Measurements from ENCODE around the gene GRAMD4.

The GRAMD4 gene, protein sequence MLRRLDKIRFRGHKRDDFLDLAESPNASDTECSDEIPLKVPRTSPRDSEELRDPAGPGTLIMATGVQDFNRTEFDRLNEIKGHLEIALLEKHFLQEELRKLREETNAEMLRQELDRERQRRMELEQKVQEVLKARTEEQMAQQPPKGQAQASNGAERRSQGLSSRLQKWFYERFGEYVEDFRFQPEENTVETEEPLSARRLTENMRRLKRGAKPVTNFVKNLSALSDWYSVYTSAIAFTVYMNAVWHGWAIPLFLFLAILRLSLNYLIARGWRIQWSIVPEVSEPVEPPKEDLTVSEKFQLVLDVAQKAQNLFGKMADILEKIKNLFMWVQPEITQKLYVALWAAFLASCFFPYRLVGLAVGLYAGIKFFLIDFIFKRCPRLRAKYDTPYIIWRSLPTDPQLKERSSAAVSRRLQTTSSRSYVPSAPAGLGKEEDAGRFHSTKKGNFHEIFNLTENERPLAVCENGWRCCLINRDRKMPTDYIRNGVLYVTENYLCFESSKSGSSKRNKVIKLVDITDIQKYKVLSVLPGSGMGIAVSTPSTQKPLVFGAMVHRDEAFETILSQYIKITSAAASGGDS

DNA sequence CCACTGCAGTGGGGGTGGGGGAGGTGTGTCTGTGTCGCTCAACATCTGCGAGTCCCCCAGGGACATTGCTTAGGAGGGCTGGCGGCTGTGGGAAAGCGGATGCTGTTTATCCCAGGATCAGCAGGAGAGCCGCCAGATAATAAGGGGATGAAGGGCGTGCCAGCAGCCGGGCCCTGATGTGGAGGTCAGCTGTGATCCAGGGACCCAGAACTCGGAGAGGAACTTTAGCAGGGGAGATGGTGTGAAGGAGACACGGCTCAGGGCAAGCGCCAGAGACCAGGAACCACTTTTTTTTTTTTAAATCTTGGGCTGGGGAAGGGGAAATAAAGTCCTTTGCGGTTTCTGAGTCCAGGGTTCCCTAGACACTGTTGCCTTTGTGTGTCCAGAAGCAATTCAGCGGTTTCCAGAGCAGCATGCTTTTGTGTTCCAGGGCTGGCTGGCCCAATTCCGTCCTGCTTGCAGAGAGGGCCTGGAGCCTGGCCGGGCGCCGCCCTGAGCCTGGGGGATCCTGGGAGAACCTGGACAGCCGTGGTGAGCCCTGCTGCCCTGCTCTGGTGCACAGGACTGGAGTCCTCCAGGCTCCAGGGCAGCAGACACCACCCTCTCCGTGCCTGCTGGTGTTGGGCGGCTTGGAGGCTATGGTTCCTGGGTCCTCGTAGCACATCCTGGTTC, at the start of gene GRAMD4:
TSS of gene GRAMD4 (plus strand) at position 557 of the 672 bp plus-strand sequence. CDS start 6,414 bp downstream, outside the sequence.
- no peak for DNase-seq (ENCODE audit: low read depth)

GRCh38 chr22:46571642-46572250, 48.4 kb upstream of the GRAMD4 start:
- DNase-seq (ENCODE audit: low read depth): no peak

GRCh38 chr22:46572911-46573780, 47.0 kb upstream of the GRAMD4 start:
- no peak for DNase-seq (ENCODE audit: low read depth)

DNA sequence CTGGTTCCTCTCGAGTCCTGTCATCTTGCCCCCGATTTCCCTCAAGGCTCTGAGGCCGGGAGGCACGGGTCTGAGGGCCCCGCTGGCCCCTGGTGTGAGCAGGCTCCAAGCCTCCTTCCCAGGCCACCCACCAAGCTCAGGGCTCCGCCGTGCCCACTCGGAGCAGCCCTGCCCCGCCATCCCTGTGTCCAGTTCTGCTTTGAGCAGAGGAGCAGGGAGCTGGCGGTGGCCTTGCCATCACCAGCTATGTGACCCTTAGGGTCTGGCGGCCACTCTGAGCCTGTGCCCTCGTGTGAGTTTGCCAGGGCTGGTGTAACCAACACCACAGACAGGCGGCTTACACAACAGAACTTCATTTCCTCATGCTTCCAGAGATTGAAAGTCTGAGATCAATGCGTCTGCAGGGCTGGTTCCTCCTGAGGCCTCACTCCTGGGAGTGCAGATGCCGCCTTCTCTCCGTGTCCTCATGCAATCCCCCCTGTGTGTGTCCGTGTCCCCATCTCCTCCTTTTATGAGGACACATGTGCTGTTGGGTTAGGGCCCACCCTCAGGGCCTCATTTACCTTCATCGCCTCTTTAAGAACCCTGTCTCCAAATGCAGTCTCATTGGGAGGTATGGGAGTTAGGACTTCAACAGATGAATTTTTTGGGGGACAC, 46.3 kb upstream of the GRAMD4 start:
- no peak for DNase-seq (ENCODE audit: low read depth)

- DNase-seq (ENCODE audit: low read depth): no peak
These were observed 45.7 kb upstream of the GRAMD4 start for GRCh38 chr22:46574438-46574992.

DNA sequence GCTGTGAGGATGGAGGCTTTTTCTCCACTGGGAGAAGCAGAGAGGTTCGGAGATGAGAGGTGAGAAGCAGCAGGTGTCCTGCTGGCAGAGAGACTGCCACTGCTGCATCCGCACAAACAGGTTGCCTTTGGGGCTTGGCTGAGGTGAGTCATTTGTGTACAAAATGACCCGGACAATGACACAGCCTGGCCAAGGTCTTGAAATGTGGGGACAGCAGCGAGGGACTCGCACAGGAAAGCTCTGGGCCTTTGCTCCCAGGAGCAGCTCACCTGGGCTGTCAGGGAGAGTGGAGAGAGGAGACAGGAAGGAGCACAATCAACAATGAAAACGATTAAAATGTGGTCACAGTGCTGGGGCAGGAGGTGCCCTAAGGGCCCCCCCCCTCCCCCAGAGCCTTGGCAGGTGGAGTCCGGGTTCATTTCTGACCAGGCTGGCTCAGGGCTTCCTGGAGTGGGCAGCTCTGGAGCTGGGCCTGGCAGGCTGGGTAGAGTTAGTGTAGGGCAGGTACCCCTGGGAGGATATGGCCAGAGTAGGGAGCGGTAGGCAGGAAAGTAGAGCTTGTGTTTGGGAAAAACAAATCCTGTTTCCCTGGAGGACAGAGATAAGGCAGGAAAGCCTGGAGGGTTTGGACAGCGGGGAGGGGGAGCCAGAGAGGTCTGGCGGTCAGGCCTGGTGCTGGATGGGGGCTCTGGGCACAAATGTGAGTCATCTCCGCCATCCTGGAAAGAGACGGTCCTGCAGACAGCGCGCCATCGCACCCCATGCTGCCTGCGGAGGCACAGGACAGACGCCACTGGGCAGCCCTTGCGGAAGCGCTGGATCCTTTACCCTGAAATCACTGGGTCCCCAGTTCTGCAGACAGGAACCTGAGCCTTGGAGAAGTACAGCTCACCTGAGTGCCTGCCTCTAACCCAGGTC, 44.9 kb upstream of the GRAMD4 start:
- no peak for DNase-seq (ENCODE audit: low read depth)

DNA sequence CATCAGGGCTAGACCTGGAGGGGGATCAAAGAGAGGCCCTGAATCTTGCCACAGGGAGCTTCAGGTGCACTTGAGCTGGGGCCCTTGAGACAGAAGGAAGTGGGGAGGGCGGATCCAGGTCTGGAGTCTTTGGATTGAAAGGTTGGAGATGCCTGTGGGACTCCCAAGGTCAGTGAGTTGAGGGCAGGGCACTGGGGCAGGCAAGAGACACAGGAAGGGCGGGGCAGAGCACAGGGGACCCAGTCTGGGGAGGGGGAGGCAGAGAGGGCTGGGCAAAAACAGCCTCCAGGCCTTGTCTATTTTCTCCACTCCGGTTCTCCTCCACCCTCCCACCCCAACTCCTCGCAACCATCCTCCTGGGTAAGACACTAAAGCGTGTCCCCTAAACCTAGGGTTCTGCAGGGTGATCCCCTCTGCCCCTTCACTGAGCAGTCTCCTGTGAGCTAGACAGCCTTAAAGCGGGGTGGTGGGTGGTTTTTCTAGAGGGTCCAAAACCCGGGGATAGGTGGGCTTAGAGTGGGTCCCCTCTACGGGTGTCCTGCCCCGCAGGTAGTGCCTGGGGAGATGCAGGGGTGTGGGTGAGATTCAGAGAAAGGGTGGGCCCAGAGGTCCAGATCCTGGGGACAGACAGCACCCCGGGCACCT, 44.2 kb upstream of the GRAMD4 start:
- no peak for DNase-seq (ENCODE audit: low read depth)

DNA sequence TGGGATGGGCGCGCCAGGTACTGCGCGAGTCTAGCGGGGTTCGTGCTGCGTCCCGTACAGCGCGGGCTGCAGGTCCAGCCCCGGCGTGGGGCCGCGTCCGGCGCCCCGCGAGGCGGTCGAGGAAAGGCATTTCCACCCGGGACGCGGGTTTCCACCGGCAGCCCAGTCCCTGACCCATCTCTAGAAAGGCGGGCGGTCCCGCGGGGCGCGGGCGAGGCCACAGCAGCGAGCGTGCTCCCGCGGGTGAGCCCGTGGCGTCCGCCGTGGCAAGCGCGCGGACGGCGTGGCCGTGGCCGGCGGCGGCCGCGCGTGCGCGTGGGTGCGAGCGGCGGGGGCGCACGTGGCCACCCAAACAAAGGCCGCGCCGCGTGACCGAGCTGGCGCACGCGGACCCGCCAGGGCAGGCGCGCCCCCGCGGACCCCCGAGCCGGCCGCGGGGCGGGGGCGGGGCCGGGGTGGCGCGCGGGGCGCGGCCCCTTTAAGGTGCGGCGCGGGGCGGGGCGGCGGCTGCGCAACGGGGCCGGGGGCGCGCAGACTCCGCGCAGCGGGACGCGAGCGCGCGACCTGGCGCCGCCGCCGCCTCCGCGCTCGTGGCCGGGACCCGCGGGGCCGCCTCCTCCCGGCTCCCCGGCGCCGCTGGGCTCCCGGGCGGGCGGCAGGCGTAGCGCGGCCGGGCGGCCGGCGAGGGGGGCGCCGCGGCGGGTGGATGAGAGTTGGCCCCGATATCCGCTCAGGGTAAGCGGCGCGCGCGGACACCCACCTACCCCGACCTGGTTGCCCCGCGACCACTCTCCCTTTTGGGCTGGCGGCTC, 43.4 kb upstream of the GRAMD4 start:
- DNase-seq (ENCODE audit: low read depth): peak; percentile 40

DNA sequence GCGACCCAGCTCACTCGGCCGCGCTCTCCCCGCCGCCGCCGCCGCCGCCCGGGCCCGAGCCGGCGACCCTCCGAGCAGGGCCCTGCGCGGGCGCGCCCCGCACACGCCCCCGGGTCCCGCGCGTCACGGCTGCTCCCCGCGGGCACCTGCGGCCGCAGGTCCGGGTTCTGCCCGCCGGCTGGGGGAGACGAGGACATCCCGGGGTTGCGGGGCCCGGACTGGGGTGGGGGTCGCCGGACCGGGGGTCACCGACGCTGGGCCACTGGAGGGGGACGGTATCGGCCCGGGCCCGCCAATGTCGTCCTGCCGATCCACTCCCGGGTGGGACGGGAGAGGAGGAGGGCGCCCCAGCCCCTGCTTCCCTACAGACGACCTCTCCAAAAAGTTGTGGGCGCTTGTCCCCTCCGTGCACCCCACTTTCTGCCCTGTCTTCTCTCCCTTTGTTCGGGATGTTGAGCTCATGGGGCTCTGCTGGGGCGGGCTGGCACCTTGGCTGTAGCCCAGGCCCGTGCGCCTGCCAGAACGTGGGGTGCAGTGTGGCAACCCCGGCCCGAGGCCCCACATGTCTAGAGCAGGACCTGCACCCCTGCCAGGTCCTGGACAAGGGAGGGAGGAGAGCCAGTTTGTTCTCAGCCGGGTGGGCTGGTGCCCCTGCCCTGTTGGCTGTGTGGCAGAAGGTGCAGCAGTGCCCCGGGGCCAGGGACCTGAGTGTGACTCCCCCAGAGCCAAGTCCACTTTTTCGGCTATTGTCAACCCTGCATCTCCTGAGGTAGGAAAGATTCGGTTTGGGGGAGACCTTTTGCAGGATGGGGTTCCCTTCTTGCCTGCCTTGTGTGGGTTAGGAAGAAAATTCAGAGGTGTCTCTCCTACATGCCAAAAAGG, 42.6 kb upstream of the GRAMD4 start:
- no peak for DNase-seq (ENCODE audit: low read depth)

GRCh38 chr22:46578251-46578823, 41.8 kb upstream of the GRAMD4 start:
- DNase-seq (ENCODE audit: low read depth): no peak

- DNase-seq (ENCODE audit: low read depth): no peak
These were observed 41.2 kb upstream of the GRAMD4 start for GRCh38 chr22:46578824-46579561.

DNA sequence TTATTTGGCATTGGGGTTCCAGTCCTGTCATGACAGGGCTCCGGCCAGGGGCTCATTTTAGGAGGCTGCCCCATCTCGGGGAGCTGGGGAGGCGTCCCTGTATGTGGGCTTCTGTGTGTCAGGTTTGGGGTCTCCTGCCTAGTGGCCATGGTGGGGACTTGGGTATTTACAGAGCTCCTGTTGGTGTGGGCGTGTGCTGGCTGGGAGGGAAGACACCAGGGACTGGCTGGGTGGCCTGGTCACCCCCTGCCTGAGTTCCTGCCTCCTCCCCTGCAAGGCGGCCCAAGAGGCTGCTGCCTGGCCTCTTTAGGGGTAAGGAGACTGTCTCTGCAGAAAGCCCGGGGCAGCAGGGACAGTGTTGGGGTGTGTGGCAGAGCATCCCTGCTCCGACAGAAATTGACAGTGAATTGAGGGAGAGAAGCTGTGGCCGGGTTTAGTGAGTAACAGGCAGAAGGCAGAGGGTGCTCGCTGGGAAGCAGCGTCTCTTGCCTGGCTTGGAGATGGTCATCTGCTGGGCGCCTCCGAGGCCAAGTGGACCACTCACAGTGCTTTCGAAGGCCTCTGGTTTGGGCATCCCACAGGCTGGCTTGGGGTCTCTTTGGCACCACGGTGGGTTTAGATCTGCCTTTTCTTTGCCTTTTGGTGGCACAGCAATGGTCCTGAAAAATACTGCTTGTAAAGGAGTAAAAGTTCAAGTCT, 40.3 kb upstream of the GRAMD4 start:
- DNase-seq (ENCODE audit: low read depth): no peak

DNA sequence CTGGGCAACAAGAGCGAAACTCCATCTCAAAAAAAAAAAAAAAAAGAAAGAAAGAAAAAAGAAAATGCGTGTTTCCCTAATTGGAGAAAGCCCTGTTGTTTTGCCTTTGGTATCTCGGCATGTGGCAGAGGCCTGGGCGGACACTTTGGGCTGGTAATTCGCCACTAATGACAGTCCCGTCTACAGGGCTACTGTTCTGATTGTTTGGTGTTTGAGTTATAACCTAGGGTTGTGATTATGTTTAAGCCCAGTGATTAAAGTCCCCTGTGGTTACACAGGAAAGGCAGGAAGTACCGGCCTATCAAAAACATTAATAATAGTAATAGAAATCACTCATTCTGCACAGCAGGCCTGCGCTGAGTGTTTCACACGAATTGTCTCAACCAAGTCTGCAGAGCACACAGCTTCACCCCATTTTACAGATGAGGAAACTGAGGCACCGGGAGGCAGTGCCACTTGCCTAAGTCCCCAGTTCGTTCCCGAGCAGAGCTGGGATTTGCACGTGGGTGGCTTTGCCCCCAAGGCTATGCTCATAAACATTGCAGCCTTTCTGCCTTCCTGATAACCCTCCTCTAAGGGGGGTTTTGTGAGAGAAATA, 39.1 kb upstream of the GRAMD4 start:
- no peak for DNase-seq (ENCODE audit: low read depth)

- no peak for DNase-seq (ENCODE audit: low read depth)
These were observed 38.5 kb upstream of the GRAMD4 start for GRCh38 chr22:46581538-46582244.
